Ishikawa (cell line): ENCODE data around the gene SLC16A3.

Source experiments
- CEBPB ChIP-seq: IDR thresholded peaks from 2 replicates; pipeline ENCODE4 v1.6.1; 2012
- CREB1 ChIP-seq: IDR thresholded peaks from 2 replicates; pipeline ENCODE4 v1.6.1; 2012; ENCODE audit warnings: low read depth
- EGR1 ChIP-seq: IDR thresholded peaks from 2 replicates; pipeline ENCODE4 v1.6.1; 2012
- EP300 ChIP-seq: IDR thresholded peaks from 2 replicates; pipeline ENCODE4 v1.6.1; 2012; ENCODE audit warnings: borderline replicate concordance
- FOXM1 ChIP-seq: IDR thresholded peaks from 2 replicates; pipeline ENCODE4 v1.6.1; 2012; ENCODE audit warnings: low read depth, borderline replicate concordance
- MAX ChIP-seq: IDR thresholded peaks from 2 replicates; pipeline ENCODE4 v1.6.1; 2012
- NFIC ChIP-seq: IDR thresholded peaks from 2 replicates; pipeline ENCODE4 v1.6.1; 2012
- RAD21 ChIP-seq: IDR thresholded peaks from 2 replicates; pipeline ENCODE4 v1.6.1; 2012; ENCODE audit warnings: low read depth
- REST ChIP-seq: IDR thresholded peaks from 2 replicates; pipeline ENCODE4 v1.6.1; 2012; ENCODE audit warnings: low read depth, mild to moderate bottlenecking
- TAF1 ChIP-seq: IDR thresholded peaks from 2 replicates; pipeline ENCODE4 v1.6.1; 2012; ENCODE audit warnings: low read depth, mild to moderate bottlenecking
- TCF12 ChIP-seq: IDR thresholded peaks from 2 replicates; pipeline ENCODE4 v1.6.1; 2012; ENCODE audit warnings: low read depth
- TEAD4 ChIP-seq: IDR thresholded peaks from 2 replicates; pipeline ENCODE4 v1.6.1; 2012
- USF1 ChIP-seq: IDR thresholded peaks from 2 replicates; pipeline ENCODE4 v1.6.1; 2012
- YY1 ChIP-seq: IDR thresholded peaks from 2 replicates; pipeline ENCODE4 v1.6.1; 2012; ENCODE audit warnings: low read depth
- ZBTB7A ChIP-seq: IDR thresholded peaks from 2 replicates; pipeline ENCODE4 v1.6.1; 2012; ENCODE audit warnings: low read depth

The SLC16A3 gene

GRCh38 chr17:82285141-82285540, 56.3 kb downstream of the SLC16A3 start:
- TF ChIP-seq USF1 (no peak), NFIC (no peak), ZBTB7A (no peak), YY1 (no peak), TCF12 (no peak), FOXM1 (no peak), EGR1 (no peak), RAD21 (no peak), TEAD4 (no peak), MAX (no peak), REST (no peak), CREB1 (no peak), CEBPB (no peak), TAF1 (no peak), EP300 (no peak)

- TF ChIP-seq USF1 (no peak), TEAD4 (no peak), ZBTB7A (no peak), RAD21 (no peak)
Observed at GRCh38 chr17:82287013-82287867, 58.4 kb downstream of the SLC16A3 start.

GRCh38 chr17:82287868-82288801, 59.3 kb downstream of the SLC16A3 start:
- TF ChIP-seq USF1 (peak; percentile 71), FOXM1 (no peak)
